ENCODE results near the gene SLC28A1.
"Not testable (repeated sequence)": the region's sequence is repeated elsewhere in the genome, so short reads cannot be mapped to it uniquely, and the experiment has no call there.

Gene SLC28A1

GRCh38 chr15:84970843-84971242 lies 86.4 kb downstream of the SLC28A1 start:
- no peak for DNase-seq (ENCODE audit: low spot score)

GRCh38 chr15:84973492-84974460 lies 89.3 kb downstream of the SLC28A1 start:
- no peak for DNase-seq (ENCODE audit: low spot score)

- no peak for DNase-seq (ENCODE audit: low spot score)
Observed at GRCh38 chr15:84975871-84976351, 91.4 kb downstream of the SLC28A1 start.

GRCh38 chr15:84976746-84977345 lies 92.4 kb downstream of the SLC28A1 start:
- DNase-seq (ENCODE audit: low spot score), result no peak

GRCh38 chr15:84979651-84980050 lies 95.2 kb downstream of the SLC28A1 start:
- no peak for DNase-seq (ENCODE audit: low spot score)

GRCh38 chr15:84980196-84981053 lies 96.0 kb downstream of the SLC28A1 start:
- peak; percentile 87 for DNase-seq (ENCODE audit: low spot score)

GRCh38 chr15:84981054-84981710 lies 96.7 kb downstream of the SLC28A1 start:
- peak; percentile 97 for DNase-seq (ENCODE audit: low spot score)

DNA sequence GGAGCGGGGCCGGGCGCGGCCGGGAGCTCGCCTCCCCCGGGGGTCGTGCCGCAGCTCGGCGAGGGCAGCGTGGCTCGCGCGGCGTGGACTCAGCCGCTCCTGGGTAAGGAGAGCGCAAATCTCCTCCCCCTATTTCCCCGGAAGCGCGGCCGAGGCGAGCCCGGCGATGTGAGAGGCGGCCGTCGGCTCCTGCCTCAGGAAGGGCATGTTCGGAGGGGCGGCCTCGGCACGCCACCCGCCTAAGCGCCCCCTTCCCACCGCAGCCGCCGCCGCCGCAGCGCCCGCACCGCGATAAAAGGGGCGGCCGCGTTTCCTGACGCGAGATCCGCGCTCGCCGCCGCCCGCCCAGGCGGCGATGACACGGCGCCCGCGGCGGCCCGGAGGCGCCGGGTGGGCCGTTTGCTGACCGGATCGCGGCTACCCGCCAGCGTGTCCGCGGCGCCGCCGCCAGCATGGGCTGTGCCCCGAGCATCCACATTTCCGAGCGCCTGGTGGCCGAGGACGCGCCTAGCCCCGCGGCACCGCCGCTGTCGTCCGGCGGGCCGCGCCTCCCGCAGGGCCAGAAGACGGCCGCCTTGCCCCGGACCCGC lies 97.3 kb downstream of the SLC28A1 start, which contains the start of gene PDE8A:
Gene PDE8A (plus strand): TSS at position 146 of the 590 bp plus-strand sequence. CDS start 307 bp downstream, at position 453.
- DNase-seq (ENCODE audit: low spot score), result no peak

GRCh38 chr15:84982301-84982920 lies 97.9 kb downstream of the SLC28A1 start:
- peak; percentile 34 for DNase-seq (ENCODE audit: low spot score)

- DNase-seq (ENCODE audit: low spot score), result no peak
Observed at GRCh38 chr15:84983294-84983693, 98.8 kb downstream of the SLC28A1 start.

GRCh38 chr15:84983711-84984110 lies 99.2 kb downstream of the SLC28A1 start:
- DNase-seq (ENCODE audit: low spot score), result no peak

GRCh38 chr15:84985158-84985557 lies 100.7 kb downstream of the SLC28A1 start:
- no peak for DNase-seq (ENCODE audit: low spot score)

DNA sequence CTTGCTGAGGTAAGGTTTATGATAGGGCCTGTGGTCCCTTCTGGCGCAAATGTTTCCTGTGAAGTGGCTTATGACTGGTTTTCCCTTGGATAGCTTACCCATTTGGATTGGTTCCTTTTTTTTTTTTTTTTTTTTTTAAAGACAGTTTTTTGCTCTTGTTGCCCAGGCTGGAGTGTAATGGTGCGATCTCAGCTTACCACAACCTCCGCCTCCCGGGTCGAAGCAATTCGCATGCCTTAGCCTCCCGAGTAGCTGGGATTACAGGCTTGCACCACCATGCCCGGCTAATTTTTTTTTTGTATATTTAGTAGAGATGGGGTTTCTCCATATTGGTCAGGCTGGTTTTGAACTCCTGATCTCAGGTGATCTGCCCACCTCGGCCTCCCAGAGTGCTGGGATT lies 102.9 kb downstream of the SLC28A1 start:
- not testable (repeated sequence) for DNase-seq (ENCODE audit: low spot score)

GRCh38 chr15:84987949-84988624 lies 103.6 kb downstream of the SLC28A1 start:
- no peak for DNase-seq (ENCODE audit: low spot score)

DNA sequence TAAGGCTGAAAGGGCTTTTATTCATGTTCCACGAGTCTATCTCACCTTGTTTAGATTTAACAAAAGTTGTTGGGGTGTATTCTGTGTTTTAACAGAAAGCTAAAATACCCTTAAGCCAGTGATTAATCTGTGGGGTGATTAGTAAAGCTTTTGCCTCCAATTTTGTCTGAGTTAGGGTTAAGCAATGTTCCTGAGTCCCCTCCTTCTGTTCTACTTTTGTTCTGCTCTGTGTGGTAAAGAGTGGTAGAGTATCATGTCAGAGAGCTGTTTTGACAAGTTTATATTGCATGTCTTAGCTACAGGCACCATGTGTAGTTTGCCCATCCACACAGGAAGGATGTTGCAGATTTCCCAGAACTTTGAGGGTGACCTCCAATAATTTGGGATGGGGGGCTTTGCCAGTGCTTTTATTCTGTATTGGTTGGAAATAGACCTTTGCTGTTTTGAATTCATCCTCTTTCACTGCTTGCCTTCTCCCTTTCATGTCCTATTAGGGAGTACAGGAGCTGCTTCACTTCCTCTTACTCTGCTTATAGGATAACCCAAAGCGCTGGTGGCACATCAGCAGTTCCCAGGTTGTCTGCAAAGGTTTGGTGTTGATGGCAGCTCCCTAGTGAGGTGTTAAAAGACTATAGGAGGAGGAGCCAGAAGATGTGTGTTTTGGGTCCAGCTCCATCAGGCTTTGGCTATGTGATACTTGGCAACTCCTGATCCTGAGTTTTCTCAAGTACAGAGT lies 104.6 kb downstream of the SLC28A1 start:
- DNase-seq (ENCODE audit: low spot score), result no peak

GRCh38 chr15:84990507-84990906 lies 106.0 kb downstream of the SLC28A1 start:
- DNase-seq (ENCODE audit: low spot score), result no peak

DNA sequence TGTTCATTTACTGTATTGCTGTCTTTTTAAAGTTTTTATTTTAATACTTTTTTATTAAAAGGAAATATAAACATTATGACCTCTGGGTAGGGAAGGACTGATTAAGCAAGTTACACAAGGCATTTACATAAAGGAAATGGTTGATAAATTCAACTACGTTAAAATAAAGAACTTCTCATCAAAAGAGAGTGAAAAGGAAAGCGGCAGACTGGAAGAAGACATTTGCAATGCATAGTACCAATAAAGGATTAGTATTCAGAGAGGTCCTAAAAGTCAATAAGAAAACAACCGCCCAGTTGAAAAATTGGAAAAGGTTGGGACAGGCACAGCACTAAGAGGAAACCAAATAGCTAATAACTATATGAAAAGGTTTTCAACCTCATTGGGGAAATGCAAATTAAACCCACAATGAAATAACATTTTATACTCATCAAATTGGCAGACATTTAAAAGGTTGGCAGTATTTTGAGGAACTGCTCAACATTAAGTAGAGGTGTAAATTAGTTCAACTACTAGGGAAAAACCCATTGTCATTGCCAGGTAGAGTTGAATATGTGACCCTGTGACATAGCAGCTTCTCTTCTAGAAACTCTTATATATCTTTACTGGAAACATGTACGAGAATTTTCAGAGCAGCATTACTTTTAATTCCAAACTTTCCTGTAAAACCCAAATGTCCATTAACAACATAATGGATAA lies 106.7 kb downstream of the SLC28A1 start:
- DNase-seq (ENCODE audit: low spot score), result no peak

DNA sequence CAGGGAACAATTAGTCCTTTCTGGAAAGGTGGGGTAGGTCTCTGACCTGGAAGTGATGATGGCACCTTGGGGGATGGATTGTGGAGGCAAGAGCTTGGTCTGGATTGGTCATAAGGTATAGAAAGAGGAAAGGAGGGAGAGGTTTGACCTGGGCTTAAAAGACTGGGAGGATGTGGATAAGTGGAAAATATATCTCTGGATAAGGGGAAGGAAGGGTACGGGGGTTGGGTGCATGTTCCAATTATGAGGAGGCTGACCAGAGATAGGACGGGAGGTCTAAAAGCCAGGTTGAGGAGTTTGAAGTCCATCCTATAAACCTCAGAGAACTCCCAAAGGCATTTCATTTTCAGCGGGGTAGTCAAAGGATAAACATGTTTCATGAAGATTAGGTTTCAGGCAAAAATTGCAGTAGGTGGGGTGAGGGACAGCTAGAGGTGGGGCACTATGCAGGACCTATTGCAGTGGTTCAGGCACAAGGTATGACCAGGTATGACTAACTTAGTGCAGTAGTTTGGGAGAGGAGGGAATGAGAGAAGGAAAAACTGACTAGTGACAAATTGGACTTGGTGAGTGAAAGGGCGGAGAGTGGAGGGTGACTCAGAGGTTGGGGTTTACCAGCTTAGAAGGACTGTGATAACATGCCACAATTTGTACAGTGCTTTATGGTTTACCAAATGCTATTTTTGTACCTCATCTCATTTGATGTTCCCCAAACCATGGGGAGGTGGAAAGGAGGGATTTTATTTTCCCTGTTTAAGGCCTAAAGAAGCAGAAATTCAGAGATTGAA lies 107.9 kb downstream of the SLC28A1 start:
- no peak for DNase-seq (ENCODE audit: low spot score)
